ENCODE measurements around the gene SSC5D.

SSC5D gene

DNA sequence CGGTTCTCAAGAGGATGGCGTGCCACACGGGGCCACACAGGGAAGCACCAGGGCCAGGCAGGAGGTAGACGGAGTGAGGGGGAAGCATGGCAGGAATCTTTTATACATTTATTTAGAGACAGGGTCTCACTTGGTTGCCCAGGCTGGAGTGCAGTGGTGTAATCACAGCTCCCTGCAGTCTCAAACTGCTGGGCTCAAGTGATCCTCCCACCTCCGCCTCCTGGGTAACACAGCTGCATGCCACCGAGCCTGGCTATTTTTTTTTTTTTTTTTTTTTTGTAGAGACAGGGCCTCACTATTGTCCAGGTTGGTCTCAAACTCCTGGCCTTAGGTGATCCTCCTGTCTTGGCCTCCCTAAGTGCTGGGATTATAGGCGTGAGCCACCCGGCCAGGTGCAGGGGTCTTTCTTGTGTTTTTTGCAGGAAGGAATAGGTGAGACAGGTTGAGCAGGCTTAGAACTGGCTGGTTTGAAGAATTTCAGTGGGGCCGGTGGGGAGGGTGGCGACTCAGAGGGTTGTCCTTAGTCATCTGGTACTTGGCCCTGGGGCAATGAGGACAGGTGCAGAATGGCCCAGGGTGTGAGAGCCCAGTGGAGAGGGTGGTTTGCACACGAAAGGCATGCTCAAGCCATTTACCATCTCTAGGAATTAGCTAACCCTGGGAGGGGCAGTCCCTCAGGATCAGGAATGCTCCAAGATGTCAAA, 7.6 kb downstream of the SSC5D start:
- TF ChIP-seq CREB1 (IDR thresholded peaks at IDR 0.05; ENCODE audit: low read depth) (no peak), CEBPB (IDR thresholded peaks at IDR 0.05) (no peak), FOXM1 (IDR thresholded peaks at IDR 0.05; ENCODE audit: borderline replicate concordance, low read depth) (no peak), NFIC (IDR thresholded peaks at IDR 0.05) (no peak), YY1 (IDR thresholded peaks at IDR 0.05; ENCODE audit: low read depth) (no peak), EGR1 (IDR thresholded peaks at IDR 0.05) (no peak), ZBTB7A (IDR thresholded peaks at IDR 0.05; ENCODE audit: low read depth) (no peak), EP300 (IDR thresholded peaks at IDR 0.05; ENCODE audit: borderline replicate concordance) (no peak), TAF1 (IDR thresholded peaks at IDR 0.05; ENCODE audit: low read depth) (no peak), TCF12 (IDR thresholded peaks at IDR 0.05; ENCODE audit: low read depth) (no peak), TEAD4 (IDR thresholded peaks at IDR 0.05) (no peak), RAD21 (IDR thresholded peaks at IDR 0.05; ENCODE audit: low read depth) (no peak)
- TF ChIP-seq, protein P1, sequence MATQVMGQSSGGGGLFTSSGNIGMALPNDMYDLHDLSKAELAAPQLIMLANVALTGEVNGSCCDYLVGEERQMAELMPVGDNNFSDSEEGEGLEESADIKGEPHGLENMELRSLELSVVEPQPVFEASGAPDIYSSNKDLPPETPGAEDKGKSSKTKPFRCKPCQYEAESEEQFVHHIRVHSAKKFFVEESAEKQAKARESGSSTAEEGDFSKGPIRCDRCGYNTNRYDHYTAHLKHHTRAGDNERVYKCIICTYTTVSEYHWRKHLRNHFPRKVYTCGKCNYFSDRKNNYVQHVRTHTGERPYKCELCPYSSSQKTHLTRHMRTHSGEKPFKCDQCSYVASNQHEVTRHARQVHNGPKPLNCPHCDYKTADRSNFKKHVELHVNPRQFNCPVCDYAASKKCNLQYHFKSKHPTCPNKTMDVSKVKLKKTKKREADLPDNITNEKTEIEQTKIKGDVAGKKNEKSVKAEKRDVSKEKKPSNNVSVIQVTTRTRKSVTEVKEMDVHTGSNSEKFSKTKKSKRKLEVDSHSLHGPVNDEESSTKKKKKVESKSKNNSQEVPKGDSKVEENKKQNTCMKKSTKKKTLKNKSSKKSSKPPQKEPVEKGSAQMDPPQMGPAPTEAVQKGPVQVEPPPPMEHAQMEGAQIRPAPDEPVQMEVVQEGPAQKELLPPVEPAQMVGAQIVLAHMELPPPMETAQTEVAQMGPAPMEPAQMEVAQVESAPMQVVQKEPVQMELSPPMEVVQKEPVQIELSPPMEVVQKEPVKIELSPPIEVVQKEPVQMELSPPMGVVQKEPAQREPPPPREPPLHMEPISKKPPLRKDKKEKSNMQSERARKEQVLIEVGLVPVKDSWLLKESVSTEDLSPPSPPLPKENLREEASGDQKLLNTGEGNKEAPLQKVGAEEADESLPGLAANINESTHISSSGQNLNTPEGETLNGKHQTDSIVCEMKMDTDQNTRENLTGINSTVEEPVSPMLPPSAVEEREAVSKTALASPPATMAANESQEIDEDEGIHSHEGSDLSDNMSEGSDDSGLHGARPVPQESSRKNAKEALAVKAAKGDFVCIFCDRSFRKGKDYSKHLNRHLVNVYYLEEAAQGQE (IDR thresholded peaks at IDR 0.05; ENCODE audit: low read depth), result no peak
- TF ChIP-seq, protein P2, sequence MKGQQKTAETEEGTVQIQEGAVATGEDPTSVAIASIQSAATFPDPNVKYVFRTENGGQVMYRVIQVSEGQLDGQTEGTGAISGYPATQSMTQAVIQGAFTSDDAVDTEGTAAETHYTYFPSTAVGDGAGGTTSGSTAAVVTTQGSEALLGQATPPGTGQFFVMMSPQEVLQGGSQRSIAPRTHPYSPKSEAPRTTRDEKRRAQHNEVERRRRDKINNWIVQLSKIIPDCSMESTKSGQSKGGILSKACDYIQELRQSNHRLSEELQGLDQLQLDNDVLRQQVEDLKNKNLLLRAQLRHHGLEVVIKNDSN (IDR thresholded peaks at IDR 0.05), result no peak
- TF ChIP-seq, protein P3, sequence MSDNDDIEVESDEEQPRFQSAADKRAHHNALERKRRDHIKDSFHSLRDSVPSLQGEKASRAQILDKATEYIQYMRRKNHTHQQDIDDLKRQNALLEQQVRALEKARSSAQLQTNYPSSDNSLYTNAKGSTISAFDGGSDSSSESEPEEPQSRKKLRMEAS (IDR thresholded peaks at IDR 0.05), result no peak

DNA sequence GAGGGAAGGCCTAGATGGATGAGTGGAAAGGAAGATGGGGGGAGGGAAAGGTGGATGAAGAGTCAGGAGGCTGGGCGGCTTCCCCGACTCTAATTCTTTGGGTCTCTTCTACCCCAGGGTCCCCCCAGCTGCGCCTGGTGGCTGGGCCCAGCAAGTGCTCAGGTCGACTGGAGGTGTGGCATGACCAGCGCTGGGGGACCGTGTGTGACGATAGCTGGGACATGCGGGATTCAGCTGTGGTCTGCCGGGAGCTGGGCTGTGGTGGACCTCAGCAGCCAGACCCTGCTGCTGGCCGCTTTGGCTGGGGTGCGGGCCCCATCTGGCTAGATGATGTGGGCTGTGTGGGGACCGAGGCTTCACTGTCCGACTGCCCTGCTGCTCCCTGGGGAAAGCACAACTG, 9.5 kb downstream of the SSC5D start:
- TF ChIP-seq FOXM1 (IDR thresholded peaks at IDR 0.05; ENCODE audit: borderline replicate concordance, low read depth) (no peak), RAD21 (IDR thresholded peaks at IDR 0.05; ENCODE audit: low read depth) (no peak), CREB1 (IDR thresholded peaks at IDR 0.05; ENCODE audit: low read depth) (no peak), EP300 (IDR thresholded peaks at IDR 0.05; ENCODE audit: borderline replicate concordance) (no peak), EGR1 (IDR thresholded peaks at IDR 0.05) (no peak), TEAD4 (IDR thresholded peaks at IDR 0.05) (no peak), NFIC (IDR thresholded peaks at IDR 0.05) (no peak), CEBPB (IDR thresholded peaks at IDR 0.05) (no peak), ZBTB7A (IDR thresholded peaks at IDR 0.05; ENCODE audit: low read depth) (no peak), YY1 (IDR thresholded peaks at IDR 0.05; ENCODE audit: low read depth) (no peak), TCF12 (IDR thresholded peaks at IDR 0.05; ENCODE audit: low read depth) (no peak), TAF1 (IDR thresholded peaks at IDR 0.05; ENCODE audit: low read depth) (no peak)
- TF ChIP-seq, protein P3 (IDR thresholded peaks at IDR 0.05), result no peak
- TF ChIP-seq, protein P2 (IDR thresholded peaks at IDR 0.05), result no peak
- TF ChIP-seq, protein P1 (IDR thresholded peaks at IDR 0.05; ENCODE audit: low read depth), result no peak

DNA sequence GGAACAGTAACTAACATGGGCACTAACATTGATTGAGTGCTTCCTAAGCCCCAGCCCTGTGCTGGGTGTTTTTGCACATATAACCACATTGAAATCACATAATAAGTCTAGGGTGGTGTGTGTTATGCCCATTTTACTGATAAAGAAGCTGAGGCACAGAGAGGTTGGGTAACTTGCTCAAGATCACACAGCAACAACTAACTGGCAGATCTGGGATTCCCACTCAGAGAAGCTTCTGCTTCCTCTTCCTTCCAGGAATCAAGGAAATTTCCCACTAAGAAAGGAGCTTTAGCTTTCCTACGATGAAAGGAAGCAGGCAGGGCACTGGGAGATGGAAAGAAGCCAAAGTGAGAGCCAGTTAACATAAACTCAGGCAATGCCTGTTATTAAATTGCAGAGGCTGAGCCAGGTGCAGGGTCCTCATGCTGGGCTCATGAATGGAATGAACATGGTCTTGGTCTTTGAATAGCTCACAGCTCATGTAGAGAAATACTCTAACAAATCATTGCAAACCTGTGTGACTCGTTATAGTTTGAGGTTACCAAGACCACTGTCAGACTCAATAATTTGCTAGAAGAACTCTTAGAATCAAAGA, 10.1 kb downstream of the SSC5D start:
- TF ChIP-seq, protein P2 (IDR thresholded peaks at IDR 0.05), result no peak
- TF ChIP-seq FOXM1 (IDR thresholded peaks at IDR 0.05; ENCODE audit: borderline replicate concordance, low read depth) (no peak), CREB1 (IDR thresholded peaks at IDR 0.05; ENCODE audit: low read depth) (no peak), NFIC (IDR thresholded peaks at IDR 0.05) (no peak), ZBTB7A (IDR thresholded peaks at IDR 0.05; ENCODE audit: low read depth) (no peak), TEAD4 (IDR thresholded peaks at IDR 0.05) (no peak), EP300 (IDR thresholded peaks at IDR 0.05; ENCODE audit: borderline replicate concordance) (no peak), YY1 (IDR thresholded peaks at IDR 0.05; ENCODE audit: low read depth) (no peak), TCF12 (IDR thresholded peaks at IDR 0.05; ENCODE audit: low read depth) (no peak), RAD21 (IDR thresholded peaks at IDR 0.05; ENCODE audit: low read depth) (no peak), TAF1 (IDR thresholded peaks at IDR 0.05; ENCODE audit: low read depth) (no peak), CEBPB (IDR thresholded peaks at IDR 0.05) (no peak), EGR1 (IDR thresholded peaks at IDR 0.05) (no peak)
- TF ChIP-seq, protein P1 (IDR thresholded peaks at IDR 0.05; ENCODE audit: low read depth), result no peak
- TF ChIP-seq, protein P3 (IDR thresholded peaks at IDR 0.05), result no peak

All from Ishikawa (cell line).